DND-41 (cell line): ENCODE data around the gene PEAK3.

Experiments
- ATAC-seq: fragments of 200-7000 bp; cut with Tn5 transposase; 3 replicates; pipeline ENCODE4 v1.9.1; 2021; ENCODE audit warnings: low read depth; ENCODE audit not compliant: insufficient read depth
- DNase-seq: peaks from one replicate; pipeline ENCODE4 v3.0.0-alpha.2; 2020
- H2AFZ ChIP-seq: 2 replicates; pipeline ENCODE4 v1.6.0; 2012; ENCODE audit warnings: low read depth, low read length
- H3K27ac ChIP-seq: 2 replicates; pipeline ENCODE4 v1.5.1; 2012; ENCODE audit warnings: low read length, inconsistent platforms
- H3K27me3 ChIP-seq: fragments of 200-600 bp; sonication (generic); 2 replicates; pipeline ENCODE4 v1.6.0; 2012; ENCODE audit warnings: low read length, mild to moderate bottlenecking, inconsistent platforms; ENCODE audit not compliant: insufficient read depth, poor library complexity
- H3K36me3 ChIP-seq: 2 replicates; pipeline ENCODE4 v1.5.1; 2012; ENCODE audit warnings: low read length, inconsistent platforms; ENCODE audit not compliant: insufficient read depth
- H3K4me1 ChIP-seq: 2 replicates; pipeline ENCODE4 v1.5.1; 2012; ENCODE audit warnings: mild to moderate bottlenecking, low read length; ENCODE audit not compliant: insufficient read depth
- H3K4me2 ChIP-seq: 2 replicates; pipeline ENCODE4 v1.6.0; 2012; ENCODE audit warnings: mild to moderate bottlenecking, moderate library complexity, low read length, inconsistent platforms; ENCODE audit not compliant: insufficient read depth
- H3K4me3 ChIP-seq, 2 experiments: fragments of 200-600 bp in 1 of 2; shearing (Covaris generic) in 1 of 2; 2 replicates each; pipeline ENCODE4 v1.5.1; 2012 to 2016; ENCODE audit warnings: inconsistent platforms in 2 of 2, low read length in 2 of 2, mild to moderate bottlenecking in 2 of 2, low read depth in 1 of 2, moderate library complexity in 1 of 2
- H3K79me2 ChIP-seq: 2 replicates; pipeline ENCODE4 v1.6.0; 2012; ENCODE audit warnings: low read length, inconsistent platforms; ENCODE audit not compliant: insufficient read depth
- H3K9ac ChIP-seq: 2 replicates; pipeline ENCODE4 v1.6.0; 2012; ENCODE audit warnings: low read depth, mild to moderate bottlenecking, inconsistent platforms, low read length, moderate library complexity
- H3K9me3 ChIP-seq: 2 replicates; pipeline ENCODE4 v1.5.1; 2012; ENCODE audit warnings: low read length, moderate library complexity, mild to moderate bottlenecking, inconsistent platforms; ENCODE audit not compliant: insufficient read depth, severe bottlenecking
- H4K20me1 ChIP-seq: 2 replicates; pipeline ENCODE4 v1.6.0; 2012; ENCODE audit warnings: low read length; ENCODE audit not compliant: insufficient read depth
- CTCF ChIP-seq: IDR thresholded peaks from 2 replicates; pipeline ENCODE4 v1.5.1; 2012; ENCODE audit warnings: borderline replicate concordance, low read length, moderate library complexity, mild to moderate bottlenecking; ENCODE audit not compliant: poor library complexity, severe bottlenecking; ENCODE audit errors: extremely low read depth
- EZH2 ChIP-seq: IDR thresholded peaks from 3 replicates; pipeline ENCODE4 v1.6.1; 2012; ENCODE audit warnings: borderline replicate concordance, low read depth, mild to moderate bottlenecking, moderate library complexity, low read length, inconsistent platforms; ENCODE audit not compliant: severe bottlenecking

Gene PEAK3

GRCh38 chr19:2227415-2228156 lies 54.4 kb downstream of the PEAK3 start:
- H3K27me3 ChIP-seq: no peaks in the 10 kb centered on the region
- H4K20me1 ChIP-seq: peaks cover 44% of the 10 kb centered on the region
- no peak overlapping the region for H3K9ac ChIP-seq
- ATAC-seq (no peak), DNase-seq (no peak)
- no peak overlapping the region for H3K4me3 ChIP-seq
- no peak for TF ChIP-seq CTCF
- TF ChIP-seq EZH2: no peak
- no peak overlapping the region for H3K4me2 ChIP-seq
- peaks cover 28% of the 10 kb centered on the region for H3K79me2 ChIP-seq
- H2AFZ ChIP-seq: no peak overlapping the region
- no peaks in the 10 kb centered on the region for H3K4me1 ChIP-seq
- peaks cover 91% of the 10 kb centered on the region for H3K36me3 ChIP-seq
- no peaks in the 10 kb centered on the region for H3K9me3 ChIP-seq
- no peak overlapping the region for H3K27ac ChIP-seq

- Histone ChIP-seq H2AFZ (no peak overlapping the region), H3K36me3 (peaks cover 93% of the 10 kb centered on the region), H3K79me2 (peaks cover 22% of the 10 kb centered on the region), H3K4me1 (no peaks in the 10 kb centered on the region), H4K20me1 (peaks cover 41% of the 10 kb centered on the region), H3K27ac (no peak overlapping the region), H3K4me3 (no peak overlapping the region), H3K27me3 (no peaks in the 10 kb centered on the region), H3K4me2 (no peak overlapping the region), H3K9ac (no peak overlapping the region), H3K9me3 (no peaks in the 10 kb centered on the region)
- ATAC-seq (no peak), DNase-seq (no peak)
- TF ChIP-seq CTCF (no peak), EZH2 (no peak)
Observed at GRCh38 chr19:2226840-2227360, 55.1 kb downstream of the PEAK3 start.

GRCh38 chr19:2226051-2226839 lies 55.7 kb downstream of the PEAK3 start:
- Histone ChIP-seq H4K20me1 (peaks cover 39% of the 10 kb centered on the region), H3K36me3 (peaks cover 93% of the 10 kb centered on the region), H3K4me1 (no peaks in the 10 kb centered on the region), H3K9me3 (no peaks in the 10 kb centered on the region), H3K4me2 (no peak overlapping the region), H3K27me3 (no peaks in the 10 kb centered on the region), H3K9ac (no peak overlapping the region), H3K79me2 (peaks cover 17% of the 10 kb centered on the region), H2AFZ (no peak overlapping the region), H3K4me3 (no peak overlapping the region), H3K27ac (no peak overlapping the region)
- no peak for ATAC-seq
- DNase-seq: no peak
- TF ChIP-seq EZH2 (no peak), CTCF (no peak)
